HCT116 (cell line): Measurements from ENCODE around the gene LMBRD2. TPM values are rescaled to one million over a fixed set of nuclear protein-coding genes. Genes with fewer than 3 reads are reported as not detected.

Source experiments
- ATAC-seq: fragments of 200-7000 bp; cut with Tn5 transposase; 2 replicates; pipeline ENCODE4 v1.9.1; 2020; ENCODE audit warnings: mild to moderate bottlenecking, moderate library complexity
- BruUV-seq: library from RNA; stranded (reverse); fragments of 400-500 nt; replicated peaks from 2 replicates; lab custom pipeline; 2021; lab: Mats Ljungman, UMichigan
- CTCF ChIA-PET: fragments of 300-600 bp; sonication (Branson Sonifier 250); formaldehyde crosslinking; loops from one replicate; lab custom pipeline; 2021; ENCODE audit warnings: antibody characterized with exemption; lab: Charles Lee
- POLR2A ChIA-PET: fragments of 300-600, 350-600 bp; sonication (Branson Sonifier 250); formaldehyde crosslinking; loops from one replicate; lab custom pipeline; 2021; ENCODE audit warnings: antibody characterized with exemption; lab: Charles Lee
- RAD21 ChIA-PET, 2 experiments: fragments of 300-600 bp; sonication (Branson Sonifier 250); formaldehyde crosslinking; loops; one replicate each; lab custom pipeline; 2023; ENCODE audit warnings: low total read pairs in 2 of 2; ENCODE audit not compliant: uncharacterized antibody in 2 of 2, unreplicated experiment in 2 of 2, low non-redundant PET in 1 of 2; lab: Charles Lee
- DNase-seq: peaks from one replicate; pipeline ENCODE4 v3.0.0-alpha.2; 2010; ENCODE audit warnings: low read depth, low spot score
- H2AFZ ChIP-seq: fragments of 200-600 bp; shearing (Covaris generic), sonication (generic); 2 replicates; pipeline ENCODE4 v1.6.1; 2017; ENCODE audit warnings: low read depth, mixed run types, mixed read lengths, antibody characterized with exemption, low read length; ENCODE audit not compliant: poor library complexity, severe bottlenecking
- H3K27ac ChIP-seq: 2 replicates; pipeline ENCODE4 v1.5.1; 2012; ENCODE audit warnings: low read depth, low read length
- H3K27me3 ChIP-seq: fragments of 200-600 bp; sonication (generic); 2 replicates; pipeline ENCODE4 v1.6.1; 2016; ENCODE audit warnings: mixed run types, low read length, mixed read lengths; ENCODE audit not compliant: insufficient read depth
- H3K36me3 ChIP-seq, 2 experiments: fragments of 200-500 bp in 1 of 2; fragments of 200-600 bp in 1 of 2; sonication (Bioruptor generic) in 1 of 2; sonication (generic) in 1 of 2; 2 replicates each; pipeline versions ENCODE4 v1.5.1 to v1.6.1; 2014 to 2016; ENCODE audit warnings: low read length in 2 of 2, inconsistent platforms in 1 of 2, mixed read lengths in 1 of 2, mixed run types in 1 of 2; ENCODE audit not compliant: insufficient read depth in 2 of 2, control insufficient read depth in 1 of 2
- H3K4me1 ChIP-seq, 2 experiments: fragments of 200-600 bp in 1 of 2; sonication (generic) in 1 of 2; 2 replicates each; pipeline versions ENCODE4 v1.5.1 to v1.6.1; 2012 to 2017; ENCODE audit warnings: low read length in 2 of 2, inconsistent platforms in 1 of 2, mild to moderate bottlenecking in 1 of 2, mixed read lengths in 1 of 2, mixed run types in 1 of 2, moderate library complexity in 1 of 2; ENCODE audit not compliant: insufficient read depth in 2 of 2, control insufficient read depth in 1 of 2
- H3K4me2 ChIP-seq: fragments of 200-600 bp; sonication (generic); 2 replicates; pipeline ENCODE4 v1.6.1; 2017; ENCODE audit warnings: mixed run types, low read length, mixed read lengths
- H3K4me3 ChIP-seq, 2 experiments: fragments of 200-600 bp in 1 of 2; sonication (generic) in 1 of 2; replicated peaks in 1 of 2; 2 replicates each; pipeline ENCODE4 v1.5.1; 2011 to 2016; ENCODE audit warnings: low read length in 2 of 2, control low read depth in 1 of 2, low read depth in 1 of 2, mild to moderate bottlenecking in 1 of 2, mixed read lengths in 1 of 2, mixed run types in 1 of 2
- H3K79me2 ChIP-seq: fragments of 200-600 bp; sonication (generic); 2 replicates; pipeline ENCODE4 v1.6.1; 2017; ENCODE audit warnings: mild to moderate bottlenecking, mixed run types, low read length, moderate library complexity, mixed read lengths; ENCODE audit not compliant: insufficient read depth
- H3K9ac ChIP-seq: fragments of 200-600 bp; sonication (generic); 2 replicates; pipeline ENCODE4 v1.6.1; 2016; ENCODE audit warnings: low read length, mixed read lengths
- H3K9me2 ChIP-seq: fragments of 200-600 bp; sonication (generic), shearing (Covaris generic); 2 replicates; pipeline ENCODE4 v1.6.1; 2017; ENCODE audit warnings: mixed run types, mild to moderate bottlenecking, moderate library complexity; ENCODE audit not compliant: insufficient read depth
- H3K9me3 ChIP-seq, 2 experiments: fragments of 200-500 bp in 1 of 2; fragments of 200-600 bp in 1 of 2; sonication (Bioruptor generic) in 1 of 2; sonication (generic) in 1 of 2; 2 replicates each; pipeline ENCODE4 v1.6.1; 2014 to 2017; ENCODE audit warnings: low read length in 2 of 2, mixed read lengths in 2 of 2, inconsistent platforms in 1 of 2, low read depth in 1 of 2, mild to moderate bottlenecking in 1 of 2, mixed run types in 1 of 2, moderate library complexity in 1 of 2; ENCODE audit not compliant: control insufficient read depth in 1 of 2, insufficient read depth in 1 of 2
- H4K20me1 ChIP-seq: fragments of 200-600 bp; sonication (generic), shearing (Covaris generic); 2 replicates; pipeline ENCODE4 v1.6.1; 2017; ENCODE audit warnings: mixed run types, mild to moderate bottlenecking, moderate library complexity; ENCODE audit not compliant: insufficient read depth
- CBX3 ChIP-seq: IDR thresholded peaks from 2 replicates; pipeline ENCODE4 v1.6.1; 2012; ENCODE audit warnings: low read depth
- CEBPB ChIP-seq: IDR thresholded peaks from 2 replicates; pipeline ENCODE4 v1.6.1; 2012; ENCODE audit warnings: low read depth
- EZH2 ChIP-seq: fragments of 200-600 bp; sonication (generic); IDR thresholded peaks from 2 replicates; pipeline ENCODE4 v1.6.1; 2017; ENCODE audit warnings: antibody characterized with exemption, mixed run types
- SP1 ChIP-seq: IDR thresholded peaks from 2 replicates; pipeline ENCODE4 v1.6.1; 2012; ENCODE audit warnings: low read depth
- YY1 ChIP-seq: IDR thresholded peaks from 2 replicates; pipeline ENCODE4 v1.6.1; 2011; ENCODE audit warnings: low read length, low read depth, moderate library complexity, mild to moderate bottlenecking; ENCODE audit not compliant: insufficient replicate concordance; ENCODE audit errors: extremely low read depth
- intact Hi-C: fragments of 100-400 bp; cut with micrococcal nuclease; formaldehyde crosslinking; loops from 2 replicates; pipeline ENCODE4 v1.10.0; 2022
- total RNA-seq: library from RNA; stranded (reverse); gene quantifications from one replicate; pipeline ENCODE4 v1.2.1, GENCODE V29; 2021; ENCODE audit not compliant: unreplicated experiment

Gene LMBRD2
- total RNA-seq, 1 experiment from 2014 or later: 1.1 TPM

- Histone ChIP-seq H2AFZ (no peak overlapping the region), H3K9me2 (no peaks in the 10 kb centered on the region), H3K4me2 (no peak overlapping the region), H3K4me3 (no peak overlapping the region), H3K79me2 (no peaks in the 10 kb centered on the region), H3K36me3 (no peaks in the 10 kb centered on the region), H3K9ac (no peak overlapping the region), H3K27ac (no peak overlapping the region), H3K9me3 (no peaks in the 10 kb centered on the region), H3K4me1 (no peaks in the 10 kb centered on the region), H4K20me1 (no peaks in the 10 kb centered on the region), H3K27me3 (peaks cover 25% of the 10 kb centered on the region)
- DNase-seq: no peak
- ChIA-PET POLR2A (no interaction called here), RAD21 (no interaction called here), CTCF (interaction anchor here (1.4 kb wide), 1 partner anchor 20 kb away, joined by 3 read pairs; no protein-coding TSS in a partner anchor)
- BruUV-seq: no TSS peak
- ATAC-seq: no peak; the same call in 1 of the 2 replicates
- intact Hi-C loops: no loop called here
- TF ChIP-seq YY1: no peak
- no peak for TF ChIP-seq SP1
- no peak for TF ChIP-seq EZH2
- TF ChIP-seq CBX3: no peak
Observed at GRCh38 chr5:36058776-36059175, 92.9 kb downstream of the LMBRD2 start.

GRCh38 chr5:36057386-36057785 is 94.3 kb downstream of the LMBRD2 start:
- H3K9me3 ChIP-seq: no peaks in the 10 kb centered on the region
- no peak overlapping the region for H2AFZ ChIP-seq
- RAD21 ChIA-PET: no interaction called here
- no peak for DNase-seq
- no peak overlapping the region for H3K4me3 ChIP-seq
- peaks cover 33% of the 10 kb centered on the region for H3K27me3 ChIP-seq
- H4K20me1 ChIP-seq: no peaks in the 10 kb centered on the region
- TF ChIP-seq CEBPB: no peak
- intact Hi-C loops: no loop called here
- no peaks in the 10 kb centered on the region for H3K9me2 ChIP-seq
- BruUV-seq: no TSS peak
- H3K36me3 ChIP-seq: no peaks in the 10 kb centered on the region
- H3K4me2 ChIP-seq: no peak overlapping the region
- POLR2A ChIA-PET: no interaction called here
- H3K9ac ChIP-seq: no peak overlapping the region
- ATAC-seq: no peak
- no peak overlapping the region for H3K27ac ChIP-seq
- no peaks in the 10 kb centered on the region for H3K79me2 ChIP-seq
- H3K4me1 ChIP-seq: no peaks in the 10 kb centered on the region
- CTCF ChIA-PET: no interaction called here
